HG02970 (cell line): Measurements from ENCODE around the gene NHERF2.

ENCODE experiments used
- ATAC-seq: cut with Tn5 transposase; IDR thresholded peaks from one replicate; pipeline ENCODE4 v1.9.1; 2021; ENCODE audit warnings: mild to moderate bottlenecking, moderate library complexity, moderate number of reproducible peaks; ENCODE audit not compliant: unreplicated experiment, low FRiP score

The NHERF2 gene

DNA sequence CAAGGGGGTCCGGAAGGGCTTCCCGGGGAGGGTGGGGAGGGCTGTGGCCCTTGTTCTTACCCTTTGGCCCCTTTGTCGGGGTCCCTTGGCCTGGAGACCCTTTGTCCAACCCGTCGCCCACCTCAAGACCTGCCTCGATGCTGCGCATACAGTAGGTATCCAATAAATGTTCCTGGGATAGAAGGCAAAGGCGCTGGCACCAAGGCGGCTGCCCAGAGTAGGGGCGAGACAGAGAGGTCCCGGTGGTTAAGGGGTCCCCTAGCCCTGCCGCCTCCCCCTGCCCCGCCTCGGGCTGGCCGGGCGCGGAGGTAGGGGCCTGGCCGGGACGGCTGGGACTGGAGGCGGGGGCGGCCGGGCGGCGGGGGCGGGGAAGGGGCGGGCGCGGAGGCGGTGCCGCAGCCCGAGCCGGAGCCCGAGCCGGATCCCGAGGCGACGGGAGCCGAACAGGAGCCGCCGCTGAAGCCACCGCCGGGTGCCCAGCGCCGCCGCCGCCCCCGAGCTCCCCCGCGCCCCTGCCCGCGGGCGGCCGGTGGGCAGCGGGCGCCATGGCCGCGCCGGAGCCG, at the start of gene NHERF2:
Gene NHERF2, plus strand, starts transcription at position 442 of the 563 bp plus-strand sequence. Its CDS starts 104 bp downstream, at position 546.
- no peak for ATAC-seq

GRCh38 chr16:1976951-1977874, 49.5 kb upstream of the NHERF2 start:
- ATAC-seq: no peak

GRCh38 chr16:1977875-1978268, 48.8 kb upstream of the NHERF2 start:
- ATAC-seq: no peak

GRCh38 chr16:1978476-1979120, 48.1 kb upstream of the NHERF2 start:
- no peak for ATAC-seq

DNA sequence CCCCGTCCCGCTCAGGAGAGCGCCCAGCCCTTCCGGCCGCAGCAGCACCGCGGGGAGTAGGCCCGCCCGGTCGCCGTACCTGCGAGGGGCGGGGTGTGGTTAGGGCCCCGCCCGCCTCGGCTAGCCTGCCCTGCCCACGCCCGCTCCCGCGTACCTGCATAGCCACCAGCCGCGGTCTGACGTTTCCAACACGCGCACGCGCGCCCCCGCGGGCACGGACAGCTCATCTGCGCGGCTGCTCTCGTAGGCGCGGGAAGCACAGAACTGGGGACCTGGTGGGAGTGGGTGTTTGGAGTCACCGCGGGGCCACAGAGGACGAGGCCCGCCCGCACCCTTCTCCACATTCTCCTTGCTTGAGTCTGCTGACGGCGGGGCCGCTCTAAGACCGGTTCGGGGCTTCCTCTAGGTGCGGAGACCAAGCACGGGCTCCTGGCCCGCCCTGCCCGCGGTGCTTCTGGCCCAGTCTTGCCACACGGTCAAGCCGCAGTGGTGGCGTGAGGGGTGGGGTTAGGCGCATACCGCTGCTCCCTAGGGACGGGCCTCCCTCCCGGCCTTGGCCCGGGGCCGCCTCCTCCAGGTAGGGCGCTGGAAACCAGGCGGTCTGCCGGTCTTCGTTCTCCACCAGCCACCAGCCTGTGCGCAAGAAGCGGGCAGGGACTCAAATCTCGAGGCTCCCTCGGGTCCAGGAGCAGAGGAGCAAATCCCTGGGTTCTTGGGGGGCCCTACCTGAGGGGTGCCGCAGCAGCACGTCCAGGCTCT, 47.3 kb upstream of the NHERF2 start:
- ATAC-seq: no peak

GRCh38 chr16:1980030-1980769, 46.5 kb upstream of the NHERF2 start:
- no peak for ATAC-seq

- no peak for ATAC-seq
These were observed 46.0 kb upstream of the NHERF2 start for GRCh38 chr16:1980770-1981087.

DNA sequence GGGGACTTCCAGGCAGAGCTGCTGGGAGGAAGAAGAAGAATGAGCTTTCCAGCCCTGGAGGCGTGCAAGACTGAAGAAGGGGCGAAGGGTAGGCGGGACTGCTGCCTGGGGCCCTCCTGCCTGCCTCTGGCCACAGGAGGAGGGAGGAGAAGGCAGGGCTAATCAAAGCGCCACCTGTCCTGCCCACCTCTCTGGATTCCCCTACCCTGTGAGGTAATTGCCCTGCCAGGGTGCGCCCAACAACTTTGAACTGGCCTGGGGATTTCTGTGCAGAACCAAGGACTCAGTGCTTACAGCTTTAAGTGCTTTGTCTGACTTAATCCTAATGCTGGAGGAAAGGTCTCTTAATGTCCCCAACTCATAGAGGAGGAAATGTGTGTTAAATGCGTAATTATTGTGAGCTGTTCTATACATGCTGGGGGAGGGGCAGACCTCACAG, 45.3 kb upstream of the NHERF2 start, which contains the start of gene NOXO1:
Gene NOXO1, minus strand, starts transcription at position 72 of the 439 bp plus-strand sequence. CDS start 290 bp downstream, outside the sequence.
- ATAC-seq: no peak

DNA sequence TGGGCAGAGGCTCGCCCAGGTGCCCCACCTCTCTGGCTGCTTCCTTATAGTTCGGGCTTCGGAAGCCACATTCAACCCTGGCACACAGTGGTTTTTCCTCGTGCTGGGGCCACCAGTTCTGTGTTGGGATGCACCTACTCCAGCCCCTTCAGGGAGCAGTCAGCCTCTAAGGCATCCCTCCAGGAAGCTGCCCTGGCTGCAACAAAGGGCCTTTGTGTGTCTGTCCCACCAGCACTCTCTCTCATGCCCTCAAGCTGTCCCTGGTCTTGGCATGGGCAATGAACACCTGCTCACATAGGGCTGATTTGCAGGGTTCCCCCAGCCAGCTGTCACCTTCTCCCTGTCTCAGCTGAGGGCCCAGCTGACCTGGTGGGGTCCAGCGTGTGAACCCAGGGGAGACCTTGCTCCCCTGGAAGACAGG, 44.7 kb upstream of the NHERF2 start:
- ATAC-seq: no peak

GRCh38 chr16:1982991-1983543, 43.6 kb upstream of the NHERF2 start:
- ATAC-seq: no peak

GRCh38 chr16:1983544-1984346, 43.0 kb upstream of the NHERF2 start, which contains the start of gene GFER:
TSS of gene GFER (plus strand) at chr16:1984193. CDS start at chr16:1984219, 26 bp downstream.
- ATAC-seq: peak; percentile 64

DNA sequence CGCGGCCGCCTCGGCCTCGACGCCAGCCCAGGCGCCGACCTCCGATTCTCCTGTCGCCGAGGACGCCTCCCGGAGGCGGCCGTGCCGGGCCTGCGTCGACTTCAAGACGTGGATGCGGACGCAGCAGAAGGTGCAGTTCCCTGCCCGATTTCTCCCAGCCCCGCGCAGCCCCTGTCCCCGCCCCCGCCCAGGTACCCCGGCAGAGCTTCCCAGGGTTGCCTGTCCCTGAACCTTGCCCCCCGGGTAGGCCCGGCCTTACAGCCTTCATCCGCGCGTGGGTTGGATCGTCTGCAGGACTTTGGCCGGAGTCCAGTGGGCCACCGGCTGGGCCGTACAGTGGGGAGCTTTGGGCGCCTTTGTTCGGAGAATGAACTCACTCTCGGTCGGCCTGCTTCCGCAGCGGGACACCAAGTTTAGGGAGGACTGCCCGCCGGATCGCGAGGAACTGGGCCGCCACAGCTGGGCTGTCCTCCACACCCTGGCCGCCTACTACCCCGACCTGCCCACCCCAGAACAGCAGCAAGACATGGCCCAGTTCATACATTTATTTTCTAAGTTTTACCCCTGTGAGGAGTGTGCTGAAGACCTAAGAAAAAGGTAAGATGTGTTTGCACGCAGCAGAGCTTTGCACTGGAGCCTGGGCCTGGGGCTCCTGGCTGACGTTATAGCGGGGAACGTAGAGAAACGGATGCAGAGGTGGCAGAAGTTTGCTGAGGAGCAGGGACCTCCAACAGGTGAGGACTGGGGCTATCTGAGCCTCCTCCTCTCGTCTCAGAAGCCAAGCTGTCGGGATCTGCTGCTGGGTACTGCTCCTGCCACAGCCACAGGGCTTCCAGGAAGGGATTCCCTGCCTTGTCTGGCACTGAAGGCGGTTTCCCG, 42.1 kb upstream of the NHERF2 start:
- no peak for ATAC-seq

- no peak for ATAC-seq
These were observed 41.1 kb upstream of the NHERF2 start for GRCh38 chr16:1985466-1986150.

DNA sequence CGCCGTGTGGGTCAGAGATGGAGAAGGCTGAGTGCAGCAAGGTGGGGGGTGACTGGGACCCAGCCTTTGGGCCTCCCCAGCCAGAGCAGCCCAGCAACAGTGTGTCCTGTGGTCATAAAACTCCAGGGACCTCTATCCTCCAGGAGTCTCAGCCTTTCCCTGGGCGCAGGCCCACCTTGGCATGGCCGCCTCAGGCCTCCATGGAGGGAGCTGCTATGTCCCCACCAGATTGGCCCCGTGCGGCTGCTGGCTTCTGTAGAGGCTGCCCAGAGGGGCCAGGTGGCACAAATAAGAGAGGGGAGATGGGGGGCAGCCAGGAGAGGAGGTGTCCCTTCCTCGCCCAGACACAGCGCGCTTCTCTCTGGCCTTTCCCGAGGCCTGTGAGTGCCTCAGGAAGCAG, 39.5 kb upstream of the NHERF2 start:
- ATAC-seq: no peak

DNA sequence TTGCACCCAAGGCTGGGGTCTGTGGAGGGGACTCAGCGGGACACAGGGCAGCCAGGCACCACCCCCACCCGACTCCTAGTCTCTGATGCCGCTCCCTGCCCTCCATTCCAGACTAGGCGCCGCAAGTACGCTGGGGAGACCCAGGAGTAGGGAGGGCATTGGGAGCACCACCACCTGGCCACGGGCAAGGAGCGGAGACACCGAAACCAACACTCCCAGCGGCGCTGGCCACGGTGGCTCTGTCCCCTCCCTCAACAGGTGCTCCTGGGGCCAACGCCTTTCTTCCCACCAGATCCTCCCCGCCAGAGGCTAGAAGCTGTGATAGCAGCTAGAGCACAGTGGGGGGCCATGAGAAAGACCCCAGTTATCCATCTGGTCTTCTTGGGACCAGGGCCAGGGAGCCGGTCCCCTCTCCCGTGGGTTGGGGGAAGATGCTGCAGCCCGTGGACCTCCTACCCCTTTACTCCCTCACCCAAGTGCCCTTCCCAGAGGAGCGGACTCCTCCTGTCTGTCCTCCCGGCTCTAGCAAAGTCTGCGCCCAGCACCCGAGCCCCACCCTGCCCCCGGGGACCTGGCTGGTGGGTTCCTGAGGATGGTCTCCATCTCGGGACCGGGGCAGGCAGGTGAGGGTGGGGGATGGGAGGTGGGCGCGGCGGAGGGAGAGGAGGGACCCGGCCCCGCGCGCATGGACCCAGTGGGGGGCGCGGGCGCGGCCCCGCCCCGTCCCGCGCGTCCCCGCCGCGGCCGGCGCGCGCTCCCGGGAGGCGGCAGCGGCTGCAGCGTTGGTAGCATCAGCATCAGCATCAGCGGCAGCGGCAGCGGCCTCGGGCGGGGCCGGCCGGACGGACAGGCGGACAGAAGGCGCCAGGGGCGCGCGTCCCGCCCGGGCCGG, 37.2 kb upstream of the NHERF2 start, which contains the start of gene SYNGR3:
Gene SYNGR3, plus strand, starts transcription at position 762 of the 892 bp plus-strand sequence. CDS start 133 bp downstream, outside the sequence.
- no peak for ATAC-seq

- no peak for ATAC-seq
These were observed 36.7 kb upstream of the NHERF2 start for GRCh38 chr16:1990101-1990350.
